Lower leg skin (tissue), 4 donors: ENCODE data around the gene ARHGAP44. TPM values are rescaled to one million over a fixed set of nuclear protein-coding genes. Genes with fewer than 3 reads are reported as not detected.

Source experiments
- DNase-seq, 2 donors: peaks; one replicate each; pipeline ENCODE4 v3.0.0-alpha.2; 2019; ENCODE audit warnings: low spot score in 2 of 2
- H3K4me3 ChIP-seq: fragments of 200-600 bp; sonication (generic); 2 replicates; pipeline ENCODE4 v1.5.1; 2017; ENCODE audit warnings: mild to moderate bottlenecking, low read depth; ENCODE audit not compliant: poor library complexity, severe bottlenecking
- CTCF ChIP-seq, 3 donors: fragments of 450-650 bp; IDR thresholded peaks; one replicate each; pipeline ENCODE4 v1.5.1; 2016; ENCODE audit warnings: antibody characterized with exemption in 3 of 3, mild to moderate bottlenecking in 3 of 3, moderate library complexity in 2 of 3
- POLR2A ChIP-seq, 2 donors: fragments of 450-650 bp; IDR thresholded peaks; one replicate each; pipeline ENCODE4 v1.6.1; 2016 to 2017; ENCODE audit warnings: antibody characterized with exemption in 2 of 2, mild to moderate bottlenecking in 1 of 2, moderate library complexity in 1 of 2
- WGBS, 2 donors: methylation state at CpG; one replicate each; pipeline ENCODE4 v1.1.5; 2018; 5-methylcytosine and 5-hydroxymethylcytosine counted together
- intact Hi-C: fragments of 100-400 bp; cut with DNase I; formaldehyde crosslinking; loops from one replicate; pipeline ENCODE4 v1.15.0; 2023; ENCODE audit warnings: low total_unique reads
- microRNA counts, 2 donors: library from miRNA; unstranded; fragments of <30 nt; microRNA quantifications; one replicate each; lab custom pipeline; 2016
- microRNA-seq, 2 donors: library from miRNA; unstranded; fragments of <30 nt; microRNA quantifications; one replicate each; pipeline ENCODE4, GENCODE V29; 2016; ENCODE audit warnings: borderline replicate concordance in 2 of 2, borderline number of aligned reads in 1 of 2
- total RNA-seq, 4 donors: library from RNA; depleted of rRNA; stranded (reverse); fragments of >200 nt; gene quantifications; one replicate each; pipeline ENCODE4 v1.1.0, GENCODE V29; 2016

Gene ARHGAP44
- total RNA-seq, 4 donors from 2014 or later = 2.9 to 8.0 (median 3.0) TPM

DNA sequence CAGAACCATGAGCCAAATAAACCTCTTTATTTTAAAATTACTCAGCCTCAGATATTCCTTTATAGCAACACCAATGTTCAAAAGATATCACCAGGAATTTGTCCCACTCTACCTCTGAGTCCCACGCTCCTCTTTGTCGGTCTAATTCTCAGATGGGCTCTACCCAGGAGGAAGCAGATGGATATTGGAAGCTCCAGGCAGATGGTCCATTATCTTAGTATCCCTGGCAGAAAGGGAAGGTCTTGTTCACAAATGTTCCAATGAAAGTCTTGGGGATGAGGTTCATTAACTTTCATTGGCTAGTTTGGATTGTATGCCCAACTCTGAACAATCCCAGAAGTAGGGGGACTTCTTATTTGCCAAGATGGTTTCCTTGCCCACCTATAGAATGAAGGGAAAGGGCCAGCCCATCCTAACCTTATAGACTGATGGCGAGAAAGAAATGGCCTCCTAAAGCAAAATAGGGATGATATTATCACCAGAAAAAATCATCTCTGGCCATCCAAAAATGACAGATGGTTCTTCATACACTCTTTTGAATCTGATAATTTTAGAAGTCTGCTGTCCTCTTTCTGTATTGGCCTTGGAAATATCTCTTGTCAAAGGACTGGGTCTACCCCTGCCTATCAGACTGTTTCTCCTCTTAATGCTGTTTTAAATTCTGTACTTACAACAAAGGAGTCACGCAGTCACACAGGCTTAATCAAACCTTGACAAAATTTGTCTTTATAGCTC, 249.8 kb downstream of the ARHGAP44 start:
- WGBS, 2 donors = 76 to 85% methylated on average over 4 of the region's 4 CpGs
- no peak for DNase-seq
- TF ChIP-seq CTCF (IDR thresholded peaks at IDR 0.05) (no peak), POLR2A (IDR thresholded peaks at IDR 0.05) (no peak)
- no peak overlapping the region for H3K4me3 ChIP-seq
- intact Hi-C loops = no loop called here

MicroRNA genes within 50 kb of the gene (microRNA counts, 767-probe panel; counts per million panel counts)
- microRNA hsa-miR-1269b (lab: Ali Mortazavi, UCI) = 0 to 358 counts per million in 2 donors

Small RNA genes lying within 50 kb of the gene (microRNA-seq; reads per million reads assigned to microRNA genes)
- 0 reads per million in 2 donors for gene MIR1269B

Other genes starting within 250 kb of the ARHGAP44 start
- 1 to 10 TPM in 2 of 4 donors, under 1 TPM in 2; 0.80 to 9.3 (median 1.6) TPM for gene MYOCD, start 123.6 kb upstream of the ARHGAP44 start, total RNA-seq
- 100 to 1,000 TPM in 1 of 4 donors, 10 to 100 TPM in 3; 44.3 to 107 (median 62.0) TPM for gene ELAC2, start 228.5 kb downstream of the ARHGAP44 start, total RNA-seq